Stimulated activated CD8-positive, alpha-beta memory T cell treated with anti-CD3 and anti-CD28 coated beads, Interleukin-4, amount 100 ng/mL, for 1 hour (primary cell): Measurements from ENCODE around the gene TMEM220.

Experiments
- DNase-seq, 2 donors: peaks; one replicate each; pipeline ENCODE4 v3.0.0-alpha.2; 2020; ENCODE audit warnings: low read depth in 2 of 2, low spot score in 1 of 2

The TMEM220 gene

GRCh38 chr17:10673312-10673711, 56.5 kb downstream of the TMEM220 start:
- DNase-seq: no peak

GRCh38 chr17:10668775-10669174, 61.0 kb downstream of the TMEM220 start:
- no peak for DNase-seq

GRCh38 chr17:10666906-10667305, 62.9 kb downstream of the TMEM220 start:
- no peak for DNase-seq

- no peak for DNase-seq
Measured at GRCh38 chr17:10664571-10664970, 65.3 kb downstream of the TMEM220 start.
